Measurements from ENCODE around the gene PI4KA. TPM values are rescaled to one million over a fixed set of nuclear protein-coding genes. Genes with fewer than 3 reads are reported as not detected.

PI4KA gene
- total RNA-seq, 1 donor from 2014 or later, result 24.4 TPM

DNA sequence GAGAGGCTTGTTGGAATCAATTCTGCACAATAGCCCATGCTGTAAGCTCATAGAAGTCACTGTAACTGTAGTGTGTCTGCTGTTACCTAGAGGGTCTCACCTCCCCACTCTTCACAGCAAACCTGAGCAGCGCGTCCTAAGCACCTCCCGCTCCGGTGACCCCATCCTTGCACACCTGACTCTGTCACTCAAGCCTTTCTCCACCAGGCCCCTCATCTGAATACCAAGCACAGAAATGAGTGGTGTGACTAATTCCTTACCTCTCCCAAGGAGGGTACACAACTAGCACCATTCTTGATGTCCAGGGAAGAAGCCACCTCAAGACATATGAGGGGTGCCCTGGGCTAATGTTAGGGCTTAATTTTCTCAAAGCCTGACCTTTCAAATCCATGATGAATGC is 71.4 kb downstream of the PI4KA start:
- Mint-ChIP-seq H3K4me3 (no peak overlapping the region), H3K27me3 (ENCODE audit: insufficient read depth, low read depth) (no peaks in the 10 kb centered on the region), H3K36me3 (peaks cover 8% of the 10 kb centered on the region), H3K27ac (no peak overlapping the region), H3K9me3 (no peaks in the 10 kb centered on the region), H3K4me1 (no peaks in the 10 kb centered on the region)
- no peaks in the 10 kb centered on the region for H3F3A ChIP-seq (ENCODE audit: low read depth)
- no peak overlapping the region for H2AFZ ChIP-seq (replicated peaks)
- TF ChIP-seq EZH2phosphoT487 (IDR thresholded peaks at IDR 0.05) (no peak), EZH2 (IDR thresholded peaks at IDR 0.05) (no peak)
- TF ChIP-seq, protein P1, sequence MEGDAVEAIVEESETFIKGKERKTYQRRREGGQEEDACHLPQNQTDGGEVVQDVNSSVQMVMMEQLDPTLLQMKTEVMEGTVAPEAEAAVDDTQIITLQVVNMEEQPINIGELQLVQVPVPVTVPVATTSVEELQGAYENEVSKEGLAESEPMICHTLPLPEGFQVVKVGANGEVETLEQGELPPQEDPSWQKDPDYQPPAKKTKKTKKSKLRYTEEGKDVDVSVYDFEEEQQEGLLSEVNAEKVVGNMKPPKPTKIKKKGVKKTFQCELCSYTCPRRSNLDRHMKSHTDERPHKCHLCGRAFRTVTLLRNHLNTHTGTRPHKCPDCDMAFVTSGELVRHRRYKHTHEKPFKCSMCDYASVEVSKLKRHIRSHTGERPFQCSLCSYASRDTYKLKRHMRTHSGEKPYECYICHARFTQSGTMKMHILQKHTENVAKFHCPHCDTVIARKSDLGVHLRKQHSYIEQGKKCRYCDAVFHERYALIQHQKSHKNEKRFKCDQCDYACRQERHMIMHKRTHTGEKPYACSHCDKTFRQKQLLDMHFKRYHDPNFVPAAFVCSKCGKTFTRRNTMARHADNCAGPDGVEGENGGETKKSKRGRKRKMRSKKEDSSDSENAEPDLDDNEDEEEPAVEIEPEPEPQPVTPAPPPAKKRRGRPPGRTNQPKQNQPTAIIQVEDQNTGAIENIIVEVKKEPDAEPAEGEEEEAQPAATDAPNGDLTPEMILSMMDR (IDR thresholded peaks at IDR 0.05), result no peak
- H3K4me1 ChIP-seq, result no peaks in the 10 kb centered on the region
- no peaks in the 10 kb centered on the region for H3K9me3 ChIP-seq (ENCODE audit: low read depth)
- no peak overlapping the region for H3K27ac ChIP-seq
- no peak overlapping the region for H3K9ac ChIP-seq
- no peak overlapping the region for H3K4me3 ChIP-seq
- H3K79me2 ChIP-seq (ENCODE audit: low read depth), result no peaks in the 10 kb centered on the region
- no peak for DNase-seq (ENCODE audit: low spot score)
- H3K27me3 ChIP-seq, result no peaks in the 10 kb centered on the region
- no peaks in the 10 kb centered on the region for H4K20me1 ChIP-seq (ENCODE audit: low read depth)
- H3K4me2 ChIP-seq, result no peak overlapping the region
- H3K36me3 ChIP-seq, result no peaks in the 10 kb centered on the region

- Histone ChIP-seq H3K79me2 (ENCODE audit: low read depth) (no peaks in the 10 kb centered on the region), H3F3A (ENCODE audit: low read depth) (no peaks in the 10 kb centered on the region), H3K27ac (no peak overlapping the region), H3K9ac (no peak overlapping the region), H4K20me1 (ENCODE audit: low read depth) (no peaks in the 10 kb centered on the region), H3K4me3 (no peak overlapping the region), H3K27me3 (no peaks in the 10 kb centered on the region), H3K4me1 (no peaks in the 10 kb centered on the region), H3K9me3 (ENCODE audit: low read depth) (no peaks in the 10 kb centered on the region), H2AFZ (replicated peaks) (no peak overlapping the region), H3K36me3 (no peaks in the 10 kb centered on the region), H3K4me2 (no peak overlapping the region)
- Mint-ChIP-seq H3K27me3 (ENCODE audit: insufficient read depth, low read depth) (no peaks in the 10 kb centered on the region), H3K9me3 (no peaks in the 10 kb centered on the region), H3K27ac (no peak overlapping the region), H3K4me3 (no peak overlapping the region), H3K4me1 (no peaks in the 10 kb centered on the region), H3K36me3 (peaks cover 8% of the 10 kb centered on the region)
- no peak for TF ChIP-seq EZH2 (IDR thresholded peaks at IDR 0.05)
- TF ChIP-seq, protein P1 (IDR thresholded peaks at IDR 0.05), result no peak
- TF ChIP-seq EZH2phosphoT487 (IDR thresholded peaks at IDR 0.05), result no peak
- no peak for DNase-seq (ENCODE audit: low spot score)
These were observed 72.1 kb downstream of the PI4KA start for GRCh38 chr22:20786536-20786979.

- Mint-ChIP-seq H3K4me1 (no peaks in the 10 kb centered on the region), H3K9me3 (no peaks in the 10 kb centered on the region), H3K27ac (no peak overlapping the region), H3K4me3 (no peak overlapping the region), H3K27me3 (ENCODE audit: insufficient read depth, low read depth) (no peaks in the 10 kb centered on the region), H3K36me3 (peaks cover 5% of the 10 kb centered on the region)
- H3K27me3 ChIP-seq, result no peaks in the 10 kb centered on the region
- no peaks in the 10 kb centered on the region for H4K20me1 ChIP-seq (ENCODE audit: low read depth)
- no peaks in the 10 kb centered on the region for H3K79me2 ChIP-seq (ENCODE audit: low read depth)
- no peak overlapping the region for H2AFZ ChIP-seq (replicated peaks)
- H3K9ac ChIP-seq, result no peak overlapping the region
- H3F3A ChIP-seq (ENCODE audit: low read depth), result no peaks in the 10 kb centered on the region
- no peak overlapping the region for H3K4me2 ChIP-seq
- no peak overlapping the region for H3K4me3 ChIP-seq
- H3K36me3 ChIP-seq, result no peaks in the 10 kb centered on the region
- H3K4me1 ChIP-seq, result no peaks in the 10 kb centered on the region
- no peak for DNase-seq (ENCODE audit: low spot score)
- no peaks in the 10 kb centered on the region for H3K9me3 ChIP-seq (ENCODE audit: low read depth)
- H3K27ac ChIP-seq, result no peak overlapping the region
- no peak for TF ChIP-seq EZH2 (IDR thresholded peaks at IDR 0.05)
- TF ChIP-seq, protein P1 (IDR thresholded peaks at IDR 0.05), result no peak
- no peak for TF ChIP-seq EZH2phosphoT487 (IDR thresholded peaks at IDR 0.05)
These were observed 72.6 kb downstream of the PI4KA start for GRCh38 chr22:20786048-20786447.

All from neural progenitor cell (in vitro differentiated cells).